ENCODE results near the gene TMEFF1.

Gene TMEFF1

DNA sequence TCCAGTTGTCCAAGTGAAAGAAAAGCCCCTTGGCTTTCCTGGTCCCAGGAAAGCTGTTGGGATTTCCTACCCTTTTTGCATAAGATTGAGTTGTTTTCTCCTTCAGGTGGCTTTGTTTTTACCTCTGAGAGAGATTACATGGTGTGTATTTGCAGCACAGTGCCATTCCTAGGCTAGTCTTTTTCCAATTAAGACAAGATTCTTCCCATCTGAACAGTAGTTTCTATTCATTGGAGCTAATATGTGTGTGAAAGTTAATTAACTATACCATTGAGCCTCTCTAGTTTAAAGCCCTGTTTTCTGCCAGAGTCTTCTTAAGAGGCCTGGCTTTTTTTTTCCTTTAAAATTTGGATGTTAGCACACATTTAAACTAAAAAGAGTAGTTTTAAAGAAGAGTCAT, 25.9 kb upstream of the TMEFF1 start:
- no peak for DNase-seq (ENCODE audit: extremely low spot score)
- POLR2A ChIA-PET: no interaction called here
- TF ChIP-seq HDGF (IDR thresholded peaks at IDR 0.05; ENCODE audit: borderline replicate concordance): no peak
- TF ChIP-seq LEF1 (IDR thresholded peaks at IDR 0.05; ENCODE audit: borderline replicate concordance): no peak
- TF ChIP-seq ELF4 (IDR thresholded peaks at IDR 0.05): no peak
- TF ChIP-seq ZNF384 (IDR thresholded peaks at IDR 0.05): no peak
- no peak for TF ChIP-seq L3MBTL2 (conservative IDR thresholded peaks at IDR 0.05)
- TF ChIP-seq SP1 (IDR thresholded peaks at IDR 0.05): no peak
- no peak for TF ChIP-seq FOXM1 (IDR thresholded peaks at IDR 0.05; ENCODE audit: borderline replicate concordance)
- TF ChIP-seq SUZ12 (IDR thresholded peaks at IDR 0.05): no peak
- CTCF ChIA-PET: interaction anchor here (0.7 kb wide), 1 partner anchor 11 kb away, joined by 3 read pairs; no protein-coding TSS in a partner anchor

DNA sequence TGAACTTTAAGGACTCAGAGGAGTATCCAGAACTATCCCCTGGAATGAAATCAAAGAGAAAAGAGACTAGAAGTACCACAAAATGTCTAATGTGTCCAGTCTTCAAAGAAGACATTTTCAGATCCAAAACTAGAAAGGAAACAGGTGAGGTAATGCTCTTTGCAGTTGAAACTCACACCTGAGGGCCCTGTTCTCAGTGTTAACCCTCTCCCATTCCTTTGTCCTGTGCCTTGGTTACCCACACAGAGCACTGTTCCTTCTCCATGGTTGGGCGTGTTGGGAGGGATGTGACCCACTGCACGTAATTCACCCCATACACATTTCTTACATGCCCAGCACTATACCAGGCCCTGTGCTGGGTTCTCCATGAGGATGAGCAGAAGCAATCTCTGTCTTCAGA, 24.7 kb upstream of the TMEFF1 start:
- no peak for TF ChIP-seq ELF4 (IDR thresholded peaks at IDR 0.05)
- POLR2A ChIA-PET: no interaction called here
- DNase-seq (ENCODE audit: extremely low spot score): no peak
- CTCF ChIA-PET: no interaction called here

DNA sequence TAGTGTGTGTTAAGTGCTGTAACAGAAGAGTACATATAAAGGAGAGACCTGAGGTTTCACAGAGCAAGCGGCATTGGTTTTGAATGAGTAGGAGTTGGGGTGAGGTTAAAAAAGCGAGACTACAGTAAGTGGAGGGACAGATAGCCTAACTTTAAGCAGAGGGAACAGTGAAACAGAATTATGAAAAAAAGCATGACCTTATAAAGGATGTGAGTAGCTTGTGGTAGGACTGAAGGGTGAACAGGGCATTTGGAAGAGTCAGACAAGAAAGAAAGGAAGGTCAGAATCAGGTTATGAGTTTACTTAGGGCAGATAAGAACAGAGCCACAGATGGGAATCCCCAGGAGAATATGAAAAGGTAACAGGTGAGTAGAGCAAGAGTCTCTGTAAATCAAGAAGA, 23.5 kb upstream of the TMEFF1 start:
- CTCF ChIA-PET: interaction anchor here (1.0 kb wide), 1 partner anchor 11 kb away, joined by 3 read pairs; no protein-coding TSS in a partner anchor
- POLR2A ChIA-PET: no interaction called here

GRCh38 chr9:100452894-100453293, 20.1 kb upstream of the TMEFF1 start:
- ChIA-PET POLR2A (no interaction called here), CTCF (no interaction called here)
- no peak for TF ChIP-seq FOXA1 (IDR thresholded peaks at IDR 0.05)
- no peak for TF ChIP-seq LEF1 (IDR thresholded peaks at IDR 0.05; ENCODE audit: borderline replicate concordance)
- TF ChIP-seq HDGF (IDR thresholded peaks at IDR 0.05; ENCODE audit: borderline replicate concordance): no peak
- no peak for TF ChIP-seq BHLHE40 (IDR thresholded peaks at IDR 0.05; ENCODE audit: borderline replicate concordance)
- TF ChIP-seq, protein P1, sequence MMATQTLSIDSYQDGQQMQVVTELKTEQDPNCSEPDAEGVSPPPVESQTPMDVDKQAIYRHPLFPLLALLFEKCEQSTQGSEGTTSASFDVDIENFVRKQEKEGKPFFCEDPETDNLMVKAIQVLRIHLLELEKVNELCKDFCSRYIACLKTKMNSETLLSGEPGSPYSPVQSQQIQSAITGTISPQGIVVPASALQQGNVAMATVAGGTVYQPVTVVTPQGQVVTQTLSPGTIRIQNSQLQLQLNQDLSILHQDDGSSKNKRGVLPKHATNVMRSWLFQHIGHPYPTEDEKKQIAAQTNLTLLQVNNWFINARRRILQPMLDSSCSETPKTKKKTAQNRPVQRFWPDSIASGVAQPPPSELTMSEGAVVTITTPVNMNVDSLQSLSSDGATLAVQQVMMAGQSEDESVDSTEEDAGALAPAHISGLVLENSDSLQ (IDR thresholded peaks at IDR 0.05): no peak
- no peak for TF ChIP-seq SP1 (IDR thresholded peaks at IDR 0.05)
- no peak for DNase-seq (ENCODE audit: extremely low spot score)

More for the DNA sequence above, 23.5 kb upstream of the TMEFF1 start:
- no peak for DNase-seq (ENCODE audit: extremely low spot score)
- no peak for TF ChIP-seq ARNT (IDR thresholded peaks at IDR 0.05)
- TF ChIP-seq SUZ12 (IDR thresholded peaks at IDR 0.05): no peak
- TF ChIP-seq FOXA1 (IDR thresholded peaks at IDR 0.05): no peak
- TF ChIP-seq BHLHE40 (IDR thresholded peaks at IDR 0.05; ENCODE audit: borderline replicate concordance): no peak
- TF ChIP-seq FOXK2 (IDR thresholded peaks at IDR 0.05): no peak
- no peak for TF ChIP-seq HDGF (IDR thresholded peaks at IDR 0.05; ENCODE audit: borderline replicate concordance)

GRCh38 chr9:100455470-100455869, 17.5 kb upstream of the TMEFF1 start:
- TF ChIP-seq SP1 (IDR thresholded peaks at IDR 0.05) (no peak), ARNT (IDR thresholded peaks at IDR 0.05) (no peak), TARDBP (IDR thresholded peaks at IDR 0.05) (no peak), BHLHE40 (IDR thresholded peaks at IDR 0.05; ENCODE audit: borderline replicate concordance) (no peak), FOXK2 (IDR thresholded peaks at IDR 0.05) (no peak), SUZ12 (IDR thresholded peaks at IDR 0.05) (no peak), FOXM1 (IDR thresholded peaks at IDR 0.05; ENCODE audit: borderline replicate concordance) (no peak), L3MBTL2 (conservative IDR thresholded peaks at IDR 0.05) (no peak), ELF4 (IDR thresholded peaks at IDR 0.05) (no peak), CTBP1 (IDR thresholded peaks at IDR 0.05; ENCODE audit: borderline replicate concordance) (no peak), LEF1 (IDR thresholded peaks at IDR 0.05; ENCODE audit: borderline replicate concordance) (no peak), ZNF384 (IDR thresholded peaks at IDR 0.05) (no peak), NFRKB (IDR thresholded peaks at IDR 0.05) (no peak), FOXA1 (IDR thresholded peaks at IDR 0.05) (no peak), HDGF (IDR thresholded peaks at IDR 0.05; ENCODE audit: borderline replicate concordance) (no peak)
- TF ChIP-seq, protein P1 (IDR thresholded peaks at IDR 0.05): no peak
- DNase-seq (ENCODE audit: extremely low spot score): no peak
- CTCF ChIA-PET: no interaction called here
- POLR2A ChIA-PET: no interaction called here

- CTCF ChIA-PET: interaction anchor here (0.5 kb wide), 1 partner anchor 15 kb away, joined by 4 read pairs; no protein-coding TSS in a partner anchor
- POLR2A ChIA-PET: no interaction called here
- TF ChIP-seq L3MBTL2 (conservative IDR thresholded peaks at IDR 0.05): no peak
- TF ChIP-seq HDGF (IDR thresholded peaks at IDR 0.05; ENCODE audit: borderline replicate concordance): no peak
- TF ChIP-seq FOXM1 (IDR thresholded peaks at IDR 0.05; ENCODE audit: borderline replicate concordance): no peak
- TF ChIP-seq TARDBP (IDR thresholded peaks at IDR 0.05): no peak
- no peak for TF ChIP-seq NFRKB (IDR thresholded peaks at IDR 0.05)
- no peak for TF ChIP-seq ARNT (IDR thresholded peaks at IDR 0.05)
- no peak for TF ChIP-seq ELF4 (IDR thresholded peaks at IDR 0.05)
- TF ChIP-seq SP1 (IDR thresholded peaks at IDR 0.05): no peak
- no peak for TF ChIP-seq LEF1 (IDR thresholded peaks at IDR 0.05; ENCODE audit: borderline replicate concordance)
- TF ChIP-seq FOXA1 (IDR thresholded peaks at IDR 0.05): no peak
- TF ChIP-seq BHLHE40 (IDR thresholded peaks at IDR 0.05; ENCODE audit: borderline replicate concordance): no peak
- no peak for TF ChIP-seq SUZ12 (IDR thresholded peaks at IDR 0.05)
- TF ChIP-seq, protein P1 (IDR thresholded peaks at IDR 0.05): no peak
- no peak for TF ChIP-seq ZNF384 (IDR thresholded peaks at IDR 0.05)
- no peak for TF ChIP-seq FOXK2 (IDR thresholded peaks at IDR 0.05)
- DNase-seq (ENCODE audit: extremely low spot score): no peak
These were observed 15.4 kb upstream of the TMEFF1 start for GRCh38 chr9:100457517-100457916.

DNA sequence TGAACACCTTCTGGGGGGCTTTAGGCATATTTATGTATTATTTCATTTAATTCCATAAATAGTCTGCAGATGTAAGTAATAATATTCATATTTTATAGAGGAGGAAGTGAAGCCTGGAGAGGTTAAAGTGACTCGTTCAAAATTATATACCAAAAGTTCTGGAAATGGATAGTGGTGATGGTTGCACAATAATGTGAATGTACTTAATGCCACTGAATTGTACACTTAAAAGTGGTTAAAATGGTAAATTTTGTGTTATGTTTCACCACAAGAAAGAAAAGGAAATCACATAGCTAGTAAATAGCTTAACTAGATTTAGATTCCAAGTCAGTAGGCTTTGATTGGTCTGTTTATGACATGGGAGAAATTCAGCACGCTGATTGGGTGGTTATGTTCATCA, 13.0 kb upstream of the TMEFF1 start:
- ChIA-PET CTCF (no interaction called here), POLR2A (interaction anchor here (1.2 kb wide), 1 partner anchor 13 kb away, joined by 3 read pairs; no protein-coding TSS in a partner anchor)
- no peak for DNase-seq (ENCODE audit: extremely low spot score)
- TF ChIP-seq FOXM1 (IDR thresholded peaks at IDR 0.05; ENCODE audit: borderline replicate concordance) (no peak), SUZ12 (IDR thresholded peaks at IDR 0.05) (no peak), BHLHE40 (IDR thresholded peaks at IDR 0.05; ENCODE audit: borderline replicate concordance) (no peak), ELF4 (IDR thresholded peaks at IDR 0.05) (no peak), NFRKB (IDR thresholded peaks at IDR 0.05) (no peak), ARNT (IDR thresholded peaks at IDR 0.05) (no peak), L3MBTL2 (conservative IDR thresholded peaks at IDR 0.05) (no peak), SP1 (IDR thresholded peaks at IDR 0.05) (no peak), FOXA1 (IDR thresholded peaks at IDR 0.05) (no peak), LEF1 (IDR thresholded peaks at IDR 0.05; ENCODE audit: borderline replicate concordance) (no peak), TARDBP (IDR thresholded peaks at IDR 0.05) (no peak), FOXK2 (IDR thresholded peaks at IDR 0.05) (no peak), CTBP1 (IDR thresholded peaks at IDR 0.05; ENCODE audit: borderline replicate concordance) (no peak), HDGF (IDR thresholded peaks at IDR 0.05; ENCODE audit: borderline replicate concordance) (no peak), ZNF384 (IDR thresholded peaks at IDR 0.05) (no peak)
- TF ChIP-seq, protein P1 (IDR thresholded peaks at IDR 0.05): no peak

All from HEK293T (cell line).